Gastroesophageal sphincter (tissue), 3 donors: ENCODE data around the gene ENTPD7.

Experiments used
- CTCF ChIP-seq, 4 experiments: fragments of 200-600 bp in 2 of 4; fragments of 450-650 bp in 2 of 4; sonication (generic) in 1 of 4; IDR thresholded peaks; one replicate each; pipeline ENCODE4 v1.5.1; 2017 to 2019; ENCODE audit warnings: antibody characterized with exemption in 4 of 4, mild to moderate bottlenecking in 2 of 4, moderate library complexity in 2 of 4
- POLR2AphosphoS5 ChIP-seq: sonication (generic); formaldehyde crosslinking; IDR thresholded peaks from one replicate; pipeline ENCODE4 v1.6.1; 2017; ENCODE audit warnings: antibody characterized with exemption

GRCh38 chr10:99748823-99749451 lies 89.6 kb downstream of the ENTPD7 start:
- no peak for TF ChIP-seq CTCF (IDR thresholded peaks at IDR 0.05)
- no peak for TF ChIP-seq POLR2AphosphoS5
